ENCODE results near the gene MPV17L2. TPM values are rescaled to one million over a fixed set of nuclear protein-coding genes. Genes with fewer than 3 reads are reported as not detected.

MPV17L2 gene
- total RNA-seq, 2 donors from 2014 or later, result 20.9 to 21.8 TPM

- WGBS, 2 experiments (ENCODE audit: insufficient coverage in 1 of 2, insufficient read length in 1 of 2), result 94 to 96% methylated on average over 11 to 15 of the region's 15 CpGs
- H3K4me3 Mint-ChIP-seq, result no peak overlapping the region
- H3K36me3 ChIP-seq (ENCODE audit: control insufficient read depth, insufficient read depth, low read length), result peaks cover 48% of the 10 kb centered on the region
- no peaks in the 10 kb centered on the region for H3K4me1 ChIP-seq (ENCODE audit: control insufficient read depth, insufficient read depth, low read length)
- DNase-seq, result no peak
- H3K27ac ChIP-seq (ENCODE audit: low read depth, low read length), result no peak overlapping the region
- no peaks in the 10 kb centered on the region for H3K9me3 Mint-ChIP-seq
- TF ChIP-seq CTCF (conservative IDR thresholded peaks at IDR 0.05), result no peak
- no peaks in the 10 kb centered on the region for H3K27me3 Mint-ChIP-seq (ENCODE audit: insufficient read depth)
- H3K4me3 ChIP-seq (ENCODE audit: low read length), result no peak overlapping the region
- no peaks in the 10 kb centered on the region for H3K9me3 ChIP-seq (ENCODE audit: control insufficient read depth, low read length)
- H3K9ac ChIP-seq (ENCODE audit: extremely low read depth, low read length, poor library complexity, severe bottlenecking), result no peak overlapping the region
- no peak overlapping the region for H3K27ac Mint-ChIP-seq
- no peaks in the 10 kb centered on the region for H3K4me1 Mint-ChIP-seq
- H3K27me3 ChIP-seq (ENCODE audit: control insufficient read depth, insufficient read depth, low read length, poor library complexity, severe bottlenecking), result no peaks in the 10 kb centered on the region
- peaks cover 55% of the 10 kb centered on the region for H3K36me3 Mint-ChIP-seq (ENCODE audit: low read depth)
These were observed 27.0 kb upstream of the MPV17L2 start for GRCh38 chr19:18165794-18166544.

GRCh38 chr19:18167011-18167410 is 26.0 kb upstream of the MPV17L2 start:
- Histone ChIP-seq H3K27ac (ENCODE audit: low read depth, low read length) (no peak overlapping the region), H3K4me3 (ENCODE audit: low read length) (no peak overlapping the region), H3K4me1 (ENCODE audit: control insufficient read depth, insufficient read depth, low read length) (no peaks in the 10 kb centered on the region), H3K27me3 (ENCODE audit: control insufficient read depth, insufficient read depth, low read length, poor library complexity, severe bottlenecking) (no peaks in the 10 kb centered on the region), H3K9ac (ENCODE audit: extremely low read depth, low read length, poor library complexity, severe bottlenecking) (no peak overlapping the region), H3K9me3 (ENCODE audit: control insufficient read depth, low read length) (no peaks in the 10 kb centered on the region), H3K36me3 (ENCODE audit: control insufficient read depth, insufficient read depth, low read length) (peaks cover 43% of the 10 kb centered on the region)
- H3K4me3 Mint-ChIP-seq, result no peak overlapping the region
- no peaks in the 10 kb centered on the region for H3K9me3 Mint-ChIP-seq
- DNase-seq, result no peak
- TF ChIP-seq CTCF (conservative IDR thresholded peaks at IDR 0.05), result no peak
- no peaks in the 10 kb centered on the region for H3K4me1 Mint-ChIP-seq
- H3K36me3 Mint-ChIP-seq (ENCODE audit: low read depth), result peaks cover 62% of the 10 kb centered on the region
- no peak overlapping the region for H3K27ac Mint-ChIP-seq
- 96% methylated on average over 20 to 21 of the region's 21 CpGs for WGBS, 2 experiments (ENCODE audit: insufficient coverage in 1 of 2, insufficient read length in 1 of 2)
- H3K27me3 Mint-ChIP-seq (ENCODE audit: insufficient read depth), result no peaks in the 10 kb centered on the region

- no peaks in the 10 kb centered on the region for H3K9me3 Mint-ChIP-seq
- Histone ChIP-seq H3K4me3 (ENCODE audit: low read length) (no peak overlapping the region), H3K9ac (ENCODE audit: extremely low read depth, low read length, poor library complexity, severe bottlenecking) (no peak overlapping the region), H3K36me3 (ENCODE audit: control insufficient read depth, insufficient read depth, low read length) (peaks cover 34% of the 10 kb centered on the region), H3K27ac (ENCODE audit: low read depth, low read length) (no peak overlapping the region), H3K4me1 (ENCODE audit: control insufficient read depth, insufficient read depth, low read length) (no peaks in the 10 kb centered on the region), H3K9me3 (ENCODE audit: control insufficient read depth, low read length) (no peaks in the 10 kb centered on the region), H3K27me3 (ENCODE audit: control insufficient read depth, insufficient read depth, low read length, poor library complexity, severe bottlenecking) (no peaks in the 10 kb centered on the region)
- H3K36me3 Mint-ChIP-seq (ENCODE audit: low read depth), result peaks cover 57% of the 10 kb centered on the region
- peak overlapping the region; percentile 48 for H3K27ac Mint-ChIP-seq
- no peaks in the 10 kb centered on the region for H3K27me3 Mint-ChIP-seq (ENCODE audit: insufficient read depth)
- peak; percentile 84 for TF ChIP-seq CTCF (conservative IDR thresholded peaks at IDR 0.05)
- peak; percentile 84 for DNase-seq
- H3K4me1 Mint-ChIP-seq, result no peaks in the 10 kb centered on the region
- no peak overlapping the region for H3K4me3 Mint-ChIP-seq
- 77 to 92% methylated on average over 8 to 14 of the region's 14 CpGs for WGBS, 2 experiments (ENCODE audit: insufficient coverage in 1 of 2, insufficient read length in 1 of 2)
These were observed 24.9 kb upstream of the MPV17L2 start for GRCh38 chr19:18167975-18168645.

Data from endodermal cell (in vitro differentiated cells).